D721Med (cell line): ENCODE data around the gene S100A5.
"Not testable (repeated sequence)": the region's sequence is repeated elsewhere in the genome, so short reads cannot be mapped to it uniquely, and the experiment has no call there.

Source experiments
- DNase-seq: peaks from one replicate; pipeline ENCODE4 v3.0.0; 2011; ENCODE audit warnings: low spot score; ENCODE audit not compliant: insufficient read length
- FAIRE-seq: peaks from 2 replicates; lab custom pipeline; 2011; peaks lifted over from hg19 to GRCh38; lab: Jason Lieb, UNC
- CTCF ChIP-seq: IDR thresholded peaks from 2 replicates; pipeline ENCODE4 v1.5.1; 2012; ENCODE audit warnings: mild to moderate bottlenecking, control low read depth; ENCODE audit not compliant: insufficient read depth; ENCODE audit errors: missing control alignments

Gene S100A5

DNA sequence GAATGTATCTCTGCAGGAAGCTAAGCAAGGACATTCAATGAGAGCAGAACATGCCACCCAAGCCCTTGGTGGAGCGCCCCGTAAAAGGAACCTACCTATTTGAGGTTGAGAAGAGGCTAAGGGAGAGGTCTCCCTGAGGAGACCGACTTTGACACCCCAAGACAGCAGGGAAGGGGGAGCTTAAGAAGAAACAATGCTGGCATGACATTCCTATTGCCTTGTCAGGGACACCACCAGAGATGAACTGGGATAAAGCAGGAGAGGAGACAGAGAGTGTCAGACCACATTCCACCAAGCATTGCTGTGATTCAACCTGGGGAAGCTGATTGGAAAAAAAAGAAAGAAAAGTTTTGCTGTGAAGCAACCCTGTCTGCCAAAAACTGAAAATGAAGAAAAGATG lies 38.2 kb upstream of the S100A5 start:
- FAIRE-seq: no peak
- TF ChIP-seq CTCF: no peak

GRCh38 chr1:153578490-153578889 lies 37.8 kb upstream of the S100A5 start:
- no peak for TF ChIP-seq CTCF
- no peak for DNase-seq
- peak; percentile 71 for FAIRE-seq

More for the DNA sequence above, 38.2 kb upstream of the S100A5 start:
- no peak for DNase-seq

GRCh38 chr1:153577624-153578051 lies 36.9 kb upstream of the S100A5 start:
- FAIRE-seq: no peak

GRCh38 chr1:153577138-153577537 lies 36.4 kb upstream of the S100A5 start:
- DNase-seq: no peak
- FAIRE-seq: peak; percentile 75
- no peak for TF ChIP-seq CTCF

More at GRCh38 chr1:153577624-153578051, 36.9 kb upstream of the S100A5 start:
- TF ChIP-seq CTCF: no peak
- DNase-seq: no peak

DNA sequence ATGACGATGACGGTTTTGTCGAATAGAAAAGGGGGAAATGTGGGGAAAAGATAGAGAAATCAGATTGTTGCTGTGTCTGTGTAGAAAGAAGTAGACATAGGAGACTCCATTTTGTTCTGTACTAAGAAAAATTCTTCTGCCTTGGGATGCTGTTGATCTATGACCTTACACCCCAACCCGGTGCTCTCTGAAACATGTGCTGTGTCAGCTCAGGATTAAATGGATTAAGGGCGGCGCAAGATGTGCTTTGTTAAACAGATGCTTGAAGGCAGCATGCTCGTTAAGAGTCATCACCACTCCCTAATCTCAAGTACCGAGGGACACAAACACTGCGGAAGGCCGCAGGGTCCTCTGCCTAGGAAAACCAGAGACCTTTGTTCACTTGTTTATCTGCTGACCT lies 34.8 kb upstream of the S100A5 start:
- not testable (repeated sequence) for DNase-seq, FAIRE-seq

DNA sequence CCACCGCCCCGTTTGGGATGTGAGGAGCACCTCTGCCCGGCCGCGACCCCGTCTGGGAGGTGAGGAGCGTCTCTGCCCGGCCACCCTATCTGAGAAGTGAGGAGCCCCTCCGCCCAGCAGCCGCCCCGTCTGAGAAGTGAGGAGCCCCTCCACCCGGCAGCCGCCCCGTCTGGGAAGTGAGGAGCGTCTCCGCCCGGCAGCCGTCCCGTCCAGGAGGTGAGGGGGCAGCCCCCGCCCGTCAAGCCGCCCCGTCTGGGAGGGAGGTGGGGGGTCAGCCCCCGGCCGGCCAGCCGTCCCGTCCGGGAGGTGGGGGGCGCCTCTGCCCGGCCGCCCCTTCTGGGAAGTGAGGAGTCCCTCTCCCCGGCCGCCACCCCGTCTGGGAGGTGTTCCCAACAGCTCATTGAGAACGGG lies 34.4 kb upstream of the S100A5 start:
- not testable (repeated sequence) for DNase-seq, FAIRE-seq

DNA sequence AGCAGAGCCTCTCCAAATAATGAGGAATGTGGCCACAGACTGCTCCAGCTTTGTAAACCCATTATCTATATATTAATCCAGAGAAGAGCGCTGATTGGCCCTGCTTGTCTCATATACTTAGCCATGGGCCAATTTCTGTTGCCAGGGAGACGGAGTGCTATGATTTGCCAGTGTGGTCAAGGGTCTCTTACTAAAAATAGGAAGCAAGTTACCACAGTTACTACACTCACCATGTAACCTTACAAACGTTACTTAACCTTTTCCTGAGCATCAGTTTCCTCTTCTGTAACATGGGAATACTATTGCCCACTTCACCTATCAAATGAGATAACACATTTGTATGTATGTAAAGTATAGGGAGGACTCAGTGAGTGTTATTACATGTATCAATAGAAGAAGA lies 32.6 kb upstream of the S100A5 start:
- no peak for TF ChIP-seq CTCF
- DNase-seq (no peak), FAIRE-seq (no peak)

DNA sequence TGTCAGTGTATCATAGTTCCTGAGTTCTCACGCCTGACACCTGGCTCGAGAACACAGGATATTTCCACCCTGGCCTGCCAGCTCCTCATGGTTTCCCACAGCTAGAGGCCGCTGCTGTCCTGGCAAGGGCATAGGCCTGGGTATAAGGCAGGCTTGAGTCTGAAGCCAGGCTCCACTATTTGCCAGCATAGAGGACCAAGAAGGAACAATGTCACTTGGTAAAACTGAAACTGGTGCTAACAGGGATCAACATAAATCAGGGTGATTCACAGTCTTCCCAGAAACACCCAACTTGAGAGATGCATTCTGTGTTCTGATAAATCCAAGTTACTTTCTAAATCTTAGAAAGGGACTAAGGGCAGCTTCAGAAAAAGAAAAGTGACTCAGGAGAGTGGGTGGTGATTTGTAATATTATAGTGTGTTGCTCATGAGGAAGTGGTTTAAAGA lies 31.9 kb upstream of the S100A5 start:
- TF ChIP-seq CTCF: peak; percentile 96
- DNase-seq: no peak
- FAIRE-seq: no peak
